Endothelial cell (in vitro differentiated cells): ENCODE results near the gene NCBP3. TPM values are rescaled to one million over a fixed set of nuclear protein-coding genes. Genes with fewer than 3 reads are reported as not detected.

Experiments
- DNase-seq: peaks from one replicate; pipeline ENCODE4 v3.0.0; 2021; ENCODE audit warnings: low spot score
- H3K27ac Mint-ChIP-seq: one replicate; pipeline ENCODE4 v1.8.0; 2021; ENCODE audit warnings: mixed read lengths, inconsistent platforms; ENCODE audit not compliant: unreplicated experiment
- H3K27me3 Mint-ChIP-seq: one replicate; pipeline ENCODE4 v1.8.0; 2021; ENCODE audit warnings: mild to moderate bottlenecking, moderate library complexity, mixed read lengths, inconsistent platforms; ENCODE audit not compliant: unreplicated experiment
- H3K36me3 Mint-ChIP-seq: one replicate; pipeline ENCODE4 v1.8.0; 2021; ENCODE audit warnings: mild to moderate bottlenecking, low read depth, mixed read lengths, inconsistent platforms; ENCODE audit not compliant: unreplicated experiment
- H3K4me1 Mint-ChIP-seq: one replicate; pipeline ENCODE4 v1.8.0; 2021; ENCODE audit warnings: mild to moderate bottlenecking, mixed read lengths, inconsistent platforms; ENCODE audit not compliant: unreplicated experiment
- H3K4me3 Mint-ChIP-seq: one replicate; pipeline ENCODE4 v1.8.0; 2021; ENCODE audit warnings: mild to moderate bottlenecking, mixed read lengths, inconsistent platforms; ENCODE audit not compliant: unreplicated experiment
- H3K9me3 Mint-ChIP-seq: one replicate; pipeline ENCODE4 v1.8.0; 2021; ENCODE audit warnings: mixed read lengths, inconsistent platforms; ENCODE audit not compliant: unreplicated experiment
- CTCF ChIP-seq: fragments of 200-600 bp; sonication (generic); IDR thresholded peaks from one replicate; pipeline ENCODE4 v1.5.0; 2021; ENCODE audit warnings: antibody characterized with exemption; ENCODE audit not compliant: unreplicated experiment
- total RNA-seq: library from RNA; stranded (reverse); fragmentation: NEBNext Ultra II Directional; extraction: Animal tissue kit (Norgen Biotek cat#: 25700); gene quantifications from one replicate; pipeline ENCODE4 v1.2.1, GENCODE V29; 2021; ENCODE audit not compliant: unreplicated experiment

The NCBP3 gene
- total RNA-seq, 1 donor from 2014 or later, result 84.4 TPM

DNA sequence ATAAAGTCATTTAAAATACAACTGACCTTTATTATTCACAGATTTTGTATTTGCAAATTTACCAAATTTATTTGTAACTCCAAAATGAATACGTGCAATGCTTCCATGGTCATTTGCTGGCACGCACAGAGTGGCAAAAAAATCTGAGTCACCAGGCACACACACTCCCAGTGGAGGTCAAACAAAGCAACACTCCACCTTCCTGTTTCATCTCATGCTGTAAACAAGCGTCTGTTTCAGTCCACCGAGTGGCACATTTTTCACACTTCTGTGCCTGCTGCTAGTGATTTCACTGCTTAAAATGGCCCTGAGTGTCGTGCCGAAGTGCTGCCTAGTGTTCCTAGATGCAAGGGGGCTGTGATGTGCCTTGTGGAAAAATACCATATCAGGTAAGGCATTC is 27.3 kb downstream of the NCBP3 start:
- H3K9me3 Mint-ChIP-seq, result no peaks in the 10 kb centered on the region
- DNase-seq, result no peak
- H3K4me3 Mint-ChIP-seq, result no peak overlapping the region
- no peaks in the 10 kb centered on the region for H3K27me3 Mint-ChIP-seq
- TF ChIP-seq CTCF, result no peak
- peak overlapping the region; percentile 91 for H3K27ac Mint-ChIP-seq
- peaks cover 38% of the 10 kb centered on the region for H3K36me3 Mint-ChIP-seq
- H3K4me1 Mint-ChIP-seq, result peaks cover 10% of the 10 kb centered on the region

- peaks cover 40% of the 10 kb centered on the region for H3K36me3 Mint-ChIP-seq
- peaks cover 10% of the 10 kb centered on the region for H3K4me1 Mint-ChIP-seq
- peak overlapping the region; percentile 91 for H3K27ac Mint-ChIP-seq
- H3K9me3 Mint-ChIP-seq, result no peaks in the 10 kb centered on the region
- H3K27me3 Mint-ChIP-seq, result no peaks in the 10 kb centered on the region
- no peak for DNase-seq
- peak overlapping the region; percentile 62 for H3K4me3 Mint-ChIP-seq
- no peak for TF ChIP-seq CTCF
Observed at GRCh38 chr17:3817851-3818605, 28.0 kb downstream of the NCBP3 start.

DNA sequence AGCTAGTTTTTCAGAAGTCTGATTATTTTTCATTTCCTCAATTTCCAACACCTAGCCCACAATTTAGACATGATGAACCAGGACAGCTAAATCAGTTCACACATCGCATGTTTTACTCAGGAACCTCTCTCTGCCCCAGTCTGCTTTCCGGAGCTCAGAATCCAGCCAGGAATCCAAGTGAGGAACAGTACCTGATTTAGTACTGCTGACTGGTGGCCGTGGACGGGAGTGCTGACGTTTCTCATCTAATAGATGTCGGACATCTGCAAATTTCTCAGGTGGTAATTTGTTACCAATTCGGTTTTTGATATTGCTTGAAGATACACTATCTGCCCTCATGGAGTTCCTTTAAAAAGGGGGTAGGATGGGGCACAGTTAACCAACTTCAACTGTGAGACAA is 30.1 kb downstream of the NCBP3 start:
- no peaks in the 10 kb centered on the region for H3K27me3 Mint-ChIP-seq
- no peak for DNase-seq
- peaks cover 41% of the 10 kb centered on the region for H3K36me3 Mint-ChIP-seq
- no peak overlapping the region for H3K27ac Mint-ChIP-seq
- peaks cover 10% of the 10 kb centered on the region for H3K4me1 Mint-ChIP-seq
- no peak for TF ChIP-seq CTCF
- no peaks in the 10 kb centered on the region for H3K9me3 Mint-ChIP-seq
- H3K4me3 Mint-ChIP-seq, result peak overlapping the region; percentile 51

DNA sequence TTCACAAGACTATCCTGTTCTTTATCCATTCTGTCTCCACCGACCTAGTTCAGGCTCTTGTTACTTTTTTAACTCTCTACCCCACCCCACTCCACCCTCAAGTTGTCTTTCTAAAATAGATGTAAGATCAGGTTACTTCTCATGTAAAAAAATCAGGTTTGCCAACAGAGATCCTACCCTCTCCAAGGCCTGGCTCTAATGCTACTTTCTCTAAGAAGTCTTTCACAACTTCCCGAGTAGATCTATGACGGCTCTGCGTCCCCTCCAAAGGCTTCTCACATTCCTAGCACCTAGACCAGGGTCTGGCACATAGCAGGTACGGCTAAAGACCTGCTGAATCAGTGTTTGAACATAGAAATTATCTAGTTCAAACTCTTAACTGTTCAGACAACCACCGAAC is 30.9 kb downstream of the NCBP3 start:
- peaks cover 10% of the 10 kb centered on the region for H3K4me1 Mint-ChIP-seq
- peak overlapping the region; percentile 48 for H3K27ac Mint-ChIP-seq
- DNase-seq, result no peak
- H3K36me3 Mint-ChIP-seq, result peaks cover 41% of the 10 kb centered on the region
- no peak overlapping the region for H3K4me3 Mint-ChIP-seq
- no peaks in the 10 kb centered on the region for H3K27me3 Mint-ChIP-seq
- no peak for TF ChIP-seq CTCF
- no peaks in the 10 kb centered on the region for H3K9me3 Mint-ChIP-seq

GRCh38 chr17:3814361-3814760 is 31.7 kb downstream of the NCBP3 start:
- TF ChIP-seq CTCF, result no peak
- no peak overlapping the region for H3K4me3 Mint-ChIP-seq
- DNase-seq, result no peak
- H3K4me1 Mint-ChIP-seq, result peaks cover 10% of the 10 kb centered on the region
- peaks cover 45% of the 10 kb centered on the region for H3K36me3 Mint-ChIP-seq
- H3K27ac Mint-ChIP-seq, result no peak overlapping the region
- H3K27me3 Mint-ChIP-seq, result peaks cover 2% of the 10 kb centered on the region
- no peaks in the 10 kb centered on the region for H3K9me3 Mint-ChIP-seq
